ENCODE measurements around the gene SUPT4H1.

SUPT4H1 gene

GRCh38 chr17:58334661-58335060 is 17.3 kb downstream of the SUPT4H1 start:
- H3K4me3 ChIP-seq (ENCODE audit: control insufficient read depth in 1 of 7, extremely low read depth in 1 of 7, insufficient read depth in 4 of 7, low read depth in 2 of 7, low read length in 6 of 7): peak overlapping the region in 5 of 7 experiments; percentile 78 to 100 (median 99)
- ChIA-PET CTCF (interaction anchor here (0.7 to 7.3 kb wide), 4 partner anchors 8 to 83 kb away, joined by 3 to 76 read pairs (median 4); partner anchors contain the start of genes RNF43 and SUPT4H1), POLR2A (interaction anchor here (1.8 to 6.0 kb wide), 5 partner anchors 9 to 18 kb away, joined by 5 to 85 read pairs (median 41); partner anchors contain the start of gene SUPT4H1)
- peaks cover 38 to 82% (median 76%) of the 10 kb centered on the region in 4 experiments for H3K4me1 ChIP-seq (ENCODE audit: control extremely low read depth in 1 of 4, control insufficient read depth in 4 of 4, insufficient read depth in 4 of 4, low read length in 3 of 4)
- H3K9me3 ChIP-seq (ENCODE audit: control extremely low read depth in 1 of 5, control insufficient read depth in 4 of 5, insufficient read depth in 2 of 5, low read depth in 1 of 5, low read length in 4 of 5): peaks cover 0 to 3% (median 0%) of the 10 kb centered on the region in 5 experiments
- H3K36me3 ChIP-seq (ENCODE audit: control insufficient read depth in 4 of 4, insufficient read depth in 4 of 4, low read length in 3 of 4): peaks cover 0 to 24% (median 18%) of the 10 kb centered on the region in 4 experiments
- DNase-seq: no peak
- no peaks in the 10 kb centered on the region for H3K27me3 ChIP-seq (replicated peaks in 2 of 5; ENCODE audit: control insufficient read depth in 4 of 5, insufficient read depth in 5 of 5, low read length in 4 of 5)
- peak overlapping the region; percentile 96 to 99 for H3K27ac ChIP-seq (ENCODE audit: insufficient read depth in 1 of 2, low read depth in 1 of 2, low read length in 2 of 2, poor library complexity in 1 of 2, severe bottlenecking in 2 of 2)
- 95% methylated on average over 9 of the region's 9 CpGs for WGBS (ENCODE audit: insufficient coverage)

GRCh38 chr17:58334256-58334655 is 17.7 kb downstream of the SUPT4H1 start:
- ChIA-PET CTCF (interaction anchor here (0.7 to 7.3 kb wide), 6 partner anchors 9 to 83 kb away, joined by 3 to 76 read pairs (median 4); partner anchors contain the start of genes RNF43 and SUPT4H1), POLR2A (interaction anchor here (0.7 to 6.0 kb wide), 4 partner anchors 9 to 44 kb away, joined by 3 to 85 read pairs (median 32); partner anchors contain the start of gene SUPT4H1)
- peaks cover 0 to 3% (median 0%) of the 10 kb centered on the region in 5 experiments for H3K9me3 ChIP-seq (ENCODE audit: control extremely low read depth in 1 of 5, control insufficient read depth in 4 of 5, insufficient read depth in 2 of 5, low read depth in 1 of 5, low read length in 4 of 5)
- H3K27ac ChIP-seq (ENCODE audit: insufficient read depth in 1 of 2, low read depth in 1 of 2, low read length in 2 of 2, poor library complexity in 1 of 2, severe bottlenecking in 2 of 2): peak overlapping the region; percentile 96 to 99
- 79% methylated on average over 1 of the region's 5 CpGs for WGBS (ENCODE audit: insufficient coverage)
- H3K27me3 ChIP-seq (replicated peaks in 2 of 5; ENCODE audit: control insufficient read depth in 4 of 5, insufficient read depth in 5 of 5, low read length in 4 of 5): no peaks in the 10 kb centered on the region
- H3K4me3 ChIP-seq (ENCODE audit: control insufficient read depth in 1 of 7, extremely low read depth in 1 of 7, insufficient read depth in 4 of 7, low read depth in 2 of 7, low read length in 6 of 7): peak overlapping the region in 6 of 7 experiments; percentile 78 to 100 (median 99)
- DNase-seq: no peak
- H3K4me1 ChIP-seq (ENCODE audit: control extremely low read depth in 1 of 4, control insufficient read depth in 4 of 4, insufficient read depth in 4 of 4, low read length in 3 of 4): peaks cover 36 to 82% (median 76%) of the 10 kb centered on the region in 4 experiments
- H3K36me3 ChIP-seq (ENCODE audit: control insufficient read depth in 4 of 4, insufficient read depth in 4 of 4, low read length in 3 of 4): peaks cover 0 to 25% (median 18%) of the 10 kb centered on the region in 4 experiments

- Histone ChIP-seq H3K36me3 (ENCODE audit: control insufficient read depth in 4 of 4, insufficient read depth in 4 of 4, low read length in 3 of 4) (peaks cover 0 to 25% (median 18%) of the 10 kb centered on the region in 4 experiments), H3K4me3 (ENCODE audit: control insufficient read depth in 1 of 7, extremely low read depth in 1 of 7, insufficient read depth in 4 of 7, low read depth in 2 of 7, low read length in 6 of 7) (peak overlapping the region; percentile 37 to 100 (median 99)), H3K27me3 (replicated peaks in 2 of 5; ENCODE audit: control insufficient read depth in 4 of 5, insufficient read depth in 5 of 5, low read length in 4 of 5) (no peaks in the 10 kb centered on the region), H3K9me3 (ENCODE audit: control extremely low read depth in 1 of 5, control insufficient read depth in 4 of 5, insufficient read depth in 2 of 5, low read depth in 1 of 5, low read length in 4 of 5) (peaks cover 0 to 3% (median 0%) of the 10 kb centered on the region in 5 experiments), H3K4me1 (ENCODE audit: control extremely low read depth in 1 of 4, control insufficient read depth in 4 of 4, insufficient read depth in 4 of 4, low read length in 3 of 4) (peaks cover 38 to 82% (median 76%) of the 10 kb centered on the region in 4 experiments), H3K27ac (ENCODE audit: insufficient read depth in 1 of 2, low read depth in 1 of 2, low read length in 2 of 2, poor library complexity in 1 of 2, severe bottlenecking in 2 of 2) (peak overlapping the region; percentile 96 to 99)
- DNase-seq: peak; percentile 74 to 96 (median 94)
- ChIA-PET POLR2A (interaction anchor here (0.7 to 6.0 kb wide), 7 partner anchors 10 to 326 kb away, joined by 3 to 85 read pairs (median 4); partner anchors contain the start of gene SUPT4H1), CTCF (interaction anchor here (0.7 to 7.3 kb wide), 7 partner anchors 9 to 99 kb away, joined by 3 to 76 read pairs (median 4); partner anchors contain the start of genes RNF43 and SUPT4H1)
- 3% methylated on average over 5 of the region's 6 CpGs for WGBS (ENCODE audit: insufficient coverage)
Observed at GRCh38 chr17:58333736-58334207, 18.2 kb downstream of the SUPT4H1 start.

GRCh38 chr17:58332778-58333735 is 18.9 kb downstream of the SUPT4H1 start:
- ChIA-PET POLR2A (interaction anchor here (0.6 to 6.0 kb wide), 9 partner anchors 10 to 1270 kb away, joined by 3 to 85 read pairs (median 5); partner anchors contain the start of gene SUPT4H1), CTCF (interaction anchor here (0.7 to 7.3 kb wide), 8 partner anchors 10 to 100 kb away, joined by 3 to 76 read pairs (median 4); partner anchors contain the start of gene RNF43)
- H3K27ac ChIP-seq (ENCODE audit: insufficient read depth in 1 of 2, low read depth in 1 of 2, low read length in 2 of 2, poor library complexity in 1 of 2, severe bottlenecking in 2 of 2): peak overlapping the region; percentile 96 to 99
- DNase-seq: peak; percentile 35 to 68 (median 57)
- no peaks in the 10 kb centered on the region for H3K27me3 ChIP-seq (replicated peaks in 2 of 5; ENCODE audit: control insufficient read depth in 4 of 5, insufficient read depth in 5 of 5, low read length in 4 of 5)
- peak overlapping the region; percentile 37 to 100 (median 99) for H3K4me3 ChIP-seq (ENCODE audit: control insufficient read depth in 1 of 7, extremely low read depth in 1 of 7, insufficient read depth in 4 of 7, low read depth in 2 of 7, low read length in 6 of 7)
- H3K4me1 ChIP-seq (ENCODE audit: control extremely low read depth in 1 of 4, control insufficient read depth in 4 of 4, insufficient read depth in 4 of 4, low read length in 3 of 4): peaks cover 38 to 82% (median 76%) of the 10 kb centered on the region in 4 experiments
- 0% methylated on average over 8 of the region's 21 CpGs for WGBS (ENCODE audit: insufficient coverage)
- H3K36me3 ChIP-seq (ENCODE audit: control insufficient read depth in 4 of 4, insufficient read depth in 4 of 4, low read length in 3 of 4): peaks cover 0 to 25% (median 18%) of the 10 kb centered on the region in 4 experiments
- H3K9me3 ChIP-seq (ENCODE audit: control extremely low read depth in 1 of 5, control insufficient read depth in 4 of 5, insufficient read depth in 2 of 5, low read depth in 1 of 5, low read length in 4 of 5): peaks cover 0 to 3% (median 0%) of the 10 kb centered on the region in 5 experiments

- 0% methylated on average over 21 of the region's 31 CpGs for WGBS (ENCODE audit: insufficient coverage)
- peaks cover 0 to 3% (median 0%) of the 10 kb centered on the region in 5 experiments for H3K9me3 ChIP-seq (ENCODE audit: control extremely low read depth in 1 of 5, control insufficient read depth in 4 of 5, insufficient read depth in 2 of 5, low read depth in 1 of 5, low read length in 4 of 5)
- H3K27me3 ChIP-seq (replicated peaks in 2 of 5; ENCODE audit: control insufficient read depth in 4 of 5, insufficient read depth in 5 of 5, low read length in 4 of 5): no peaks in the 10 kb centered on the region
- peak; percentile 86 to 90 (median 90) for DNase-seq
- POLR2A ChIA-PET: interaction anchor here (1.2 to 6.0 kb wide), 7 partner anchors 11 to 327 kb away, joined by 3 to 85 read pairs (median 8); partner anchors contain the start of gene SUPT4H1
- CTCF ChIA-PET: interaction anchor here (0.7 to 7.3 kb wide), 7 partner anchors 11 to 43 kb away, joined by 3 to 76 read pairs (median 5); partner anchors contain the start of gene SUPT4H1
- peak overlapping the region; percentile 96 to 99 for H3K27ac ChIP-seq (ENCODE audit: insufficient read depth in 1 of 2, low read depth in 1 of 2, low read length in 2 of 2, poor library complexity in 1 of 2, severe bottlenecking in 2 of 2)
- H3K36me3 ChIP-seq (ENCODE audit: control insufficient read depth in 4 of 4, insufficient read depth in 4 of 4, low read length in 3 of 4): peaks cover 0 to 25% (median 18%) of the 10 kb centered on the region in 4 experiments
- H3K4me3 ChIP-seq (ENCODE audit: control insufficient read depth in 1 of 7, extremely low read depth in 1 of 7, insufficient read depth in 4 of 7, low read depth in 2 of 7, low read length in 6 of 7): peak overlapping the region; percentile 78 to 100 (median 99)
- H3K4me1 ChIP-seq (ENCODE audit: control extremely low read depth in 1 of 4, control insufficient read depth in 4 of 4, insufficient read depth in 4 of 4, low read length in 3 of 4): peaks cover 38 to 84% (median 78%) of the 10 kb centered on the region in 4 experiments
Observed at GRCh38 chr17:58331815-58332777, 19.9 kb downstream of the SUPT4H1 start.
